Sigmoid colon (tissue), 7 donors: ENCODE measurements around the gene TMEM39B. TPM values are rescaled to one million over a fixed set of nuclear protein-coding genes. Genes with fewer than 3 reads are reported as not detected.

ENCODE experiments used
- DNase-seq: peaks from one replicate; pipeline ENCODE4 v3.0.0-alpha.2; 2019
- H3K27ac ChIP-seq, 4 donors: fragments of 200-600 bp; sonication (generic); one replicate each; pipeline ENCODE4 v1.5.1; 2016 to 2019; ENCODE audit warnings: mild to moderate bottlenecking in 1 of 4
- H3K27me3 ChIP-seq, 3 donors: fragments of 200-600 bp; sonication (generic); one replicate each; pipeline ENCODE4 v1.5.1; 2019; ENCODE audit warnings: mild to moderate bottlenecking in 1 of 3
- H3K36me3 ChIP-seq, 4 donors: fragments of 200-600 bp; sonication (generic); one replicate each; pipeline ENCODE4 v1.5.1; 2016 to 2019
- H3K4me1 ChIP-seq, 4 donors: fragments of 200-600 bp; sonication (generic); one replicate each; pipeline ENCODE4 v1.5.1; 2017 to 2019
- H3K4me3 ChIP-seq, 4 donors: fragments of 200-600 bp; sonication (generic); one replicate each; pipeline ENCODE4 v1.5.1; 2017 to 2019; ENCODE audit warnings: mild to moderate bottlenecking in 2 of 4, moderate library complexity in 1 of 4
- H3K9me3 ChIP-seq, 4 donors: fragments of 200-600 bp in 3 of 4; sonication (generic) in 3 of 4; one replicate each; pipeline versions ENCODE4 v1.5.1 to v1.6.1; 2013 to 2019
- EP300 ChIP-seq, 4 donors: sonication (generic); formaldehyde crosslinking; IDR thresholded peaks; one replicate each; pipeline ENCODE4 v1.6.1; 2017; ENCODE audit warnings: antibody characterized with exemption in 4 of 4
- POLR2A ChIP-seq, 2 donors: fragments of 450-650 bp; IDR thresholded peaks; one replicate each; pipeline ENCODE4 v1.6.1; 2016; ENCODE audit warnings: antibody characterized with exemption in 2 of 2, mild to moderate bottlenecking in 2 of 2, moderate library complexity in 2 of 2
- POLR2AphosphoS5 ChIP-seq, 4 donors: sonication (generic); formaldehyde crosslinking; IDR thresholded peaks; one replicate each; pipeline ENCODE4 v1.6.1; 2017; ENCODE audit warnings: antibody characterized with exemption in 4 of 4
- WGBS, 2 donors: extraction: QIAGEN DNeasy Blood & Tissue Kit; methylation state at CpG; one replicate each; pipeline ENCODE4 v1.1.7; 2013; 5-methylcytosine and 5-hydroxymethylcytosine counted together
- intact Hi-C: fragments of 100-400 bp; cut with DNase I; formaldehyde crosslinking; loops from one replicate; pipeline ENCODE4 v1.15.1; 2023
- polyA plus RNA-seq, 3 donors: library from polyadenylated mRNA; stranded (reverse); fragments of 200-250 nt; gene quantifications; one replicate each; pipeline ENCODE4 v1.2.3, GENCODE V29; 2013
- total RNA-seq, 4 donors: library from RNA; depleted of rRNA; stranded (reverse); fragments of >200 nt; gene quantifications; one replicate each; pipeline ENCODE4 v1.1.0, GENCODE V29; 2016
- TF ChIP-seq, protein P1 (sequence below), 4 experiments: fragments of 450-650 bp in 3 of 4; fragments of 200-600 bp in 1 of 4; IDR thresholded peaks; one replicate each; pipeline ENCODE4 v1.5.1; 2016 to 2019; ENCODE audit warnings: antibody characterized with exemption in 4 of 4, mild to moderate bottlenecking in 3 of 4, moderate library complexity in 2 of 4
- donor health status: healthy with polysubstance abuse.
- donor health status: Bipolar disorder and iron deficiency.
- donor health status: healthy.

The TMEM39B gene
- total and polyA plus RNA-seq, 7 donors: 2.0 to 11.9 (median 3.7) TPM

DNA sequence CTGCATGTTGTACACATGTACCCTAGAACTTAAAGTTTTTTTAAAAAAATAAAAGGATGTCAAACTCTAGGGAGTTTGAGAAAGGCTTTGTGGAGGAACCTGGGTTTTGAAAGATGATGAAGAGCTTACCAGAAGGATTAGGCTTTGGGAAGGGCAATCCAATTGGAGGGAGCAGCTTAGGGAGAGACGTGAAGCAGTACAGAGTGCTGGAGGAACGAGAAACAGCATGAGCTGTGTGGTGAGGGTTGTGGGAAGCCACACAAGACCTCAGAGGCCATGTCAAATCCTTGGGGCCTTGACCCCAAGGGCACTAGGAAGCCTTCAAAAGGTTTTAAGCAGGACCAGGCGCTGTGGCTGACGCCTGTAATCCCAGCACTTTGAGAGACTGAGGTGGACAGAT, 26.7 kb downstream of the TMEM39B start:
- Histone ChIP-seq H3K9me3 (no peaks in the 10 kb centered on the region), H3K4me3 (no peak overlapping the region), H3K27ac (no peak overlapping the region), H3K36me3 (peaks cover 7 to 80% (median 32%) of the 10 kb centered on the region in 4 donors), H3K27me3 (no peaks in the 10 kb centered on the region), H3K4me1 (no peaks in the 10 kb centered on the region)
- intact Hi-C loops: no loop called here
- no peak for DNase-seq
- WGBS, 2 donors: 89 to 94% methylated on average over 4 of the region's 4 CpGs
- no peak for TF ChIP-seq POLR2AphosphoS5 (IDR thresholded peaks at IDR 0.05)
- TF ChIP-seq POLR2A (IDR thresholded peaks at IDR 0.05): no peak
- TF ChIP-seq, protein P1, sequence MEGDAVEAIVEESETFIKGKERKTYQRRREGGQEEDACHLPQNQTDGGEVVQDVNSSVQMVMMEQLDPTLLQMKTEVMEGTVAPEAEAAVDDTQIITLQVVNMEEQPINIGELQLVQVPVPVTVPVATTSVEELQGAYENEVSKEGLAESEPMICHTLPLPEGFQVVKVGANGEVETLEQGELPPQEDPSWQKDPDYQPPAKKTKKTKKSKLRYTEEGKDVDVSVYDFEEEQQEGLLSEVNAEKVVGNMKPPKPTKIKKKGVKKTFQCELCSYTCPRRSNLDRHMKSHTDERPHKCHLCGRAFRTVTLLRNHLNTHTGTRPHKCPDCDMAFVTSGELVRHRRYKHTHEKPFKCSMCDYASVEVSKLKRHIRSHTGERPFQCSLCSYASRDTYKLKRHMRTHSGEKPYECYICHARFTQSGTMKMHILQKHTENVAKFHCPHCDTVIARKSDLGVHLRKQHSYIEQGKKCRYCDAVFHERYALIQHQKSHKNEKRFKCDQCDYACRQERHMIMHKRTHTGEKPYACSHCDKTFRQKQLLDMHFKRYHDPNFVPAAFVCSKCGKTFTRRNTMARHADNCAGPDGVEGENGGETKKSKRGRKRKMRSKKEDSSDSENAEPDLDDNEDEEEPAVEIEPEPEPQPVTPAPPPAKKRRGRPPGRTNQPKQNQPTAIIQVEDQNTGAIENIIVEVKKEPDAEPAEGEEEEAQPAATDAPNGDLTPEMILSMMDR (IDR thresholded peaks at IDR 0.05): no peak
- no peak for TF ChIP-seq EP300 (IDR thresholded peaks at IDR 0.05)

GRCh38 chr1:32100359-32100758, 27.6 kb downstream of the TMEM39B start:
- 93 to 94% methylated on average over 10 of the region's 10 CpGs for WGBS, 2 donors
- no peak for DNase-seq
- Histone ChIP-seq H3K4me3 (no peak overlapping the region), H3K4me1 (no peaks in the 10 kb centered on the region), H3K27me3 (no peaks in the 10 kb centered on the region), H3K36me3 (peaks cover 0 to 71% (median 22%) of the 10 kb centered on the region in 4 donors), H3K9me3 (no peaks in the 10 kb centered on the region), H3K27ac (no peak overlapping the region)
- TF ChIP-seq POLR2A (IDR thresholded peaks at IDR 0.05) (no peak), EP300 (IDR thresholded peaks at IDR 0.05) (no peak), POLR2AphosphoS5 (IDR thresholded peaks at IDR 0.05) (no peak)
- TF ChIP-seq, protein P1 (IDR thresholded peaks at IDR 0.05): no peak
- intact Hi-C loops: no loop called here

DNA sequence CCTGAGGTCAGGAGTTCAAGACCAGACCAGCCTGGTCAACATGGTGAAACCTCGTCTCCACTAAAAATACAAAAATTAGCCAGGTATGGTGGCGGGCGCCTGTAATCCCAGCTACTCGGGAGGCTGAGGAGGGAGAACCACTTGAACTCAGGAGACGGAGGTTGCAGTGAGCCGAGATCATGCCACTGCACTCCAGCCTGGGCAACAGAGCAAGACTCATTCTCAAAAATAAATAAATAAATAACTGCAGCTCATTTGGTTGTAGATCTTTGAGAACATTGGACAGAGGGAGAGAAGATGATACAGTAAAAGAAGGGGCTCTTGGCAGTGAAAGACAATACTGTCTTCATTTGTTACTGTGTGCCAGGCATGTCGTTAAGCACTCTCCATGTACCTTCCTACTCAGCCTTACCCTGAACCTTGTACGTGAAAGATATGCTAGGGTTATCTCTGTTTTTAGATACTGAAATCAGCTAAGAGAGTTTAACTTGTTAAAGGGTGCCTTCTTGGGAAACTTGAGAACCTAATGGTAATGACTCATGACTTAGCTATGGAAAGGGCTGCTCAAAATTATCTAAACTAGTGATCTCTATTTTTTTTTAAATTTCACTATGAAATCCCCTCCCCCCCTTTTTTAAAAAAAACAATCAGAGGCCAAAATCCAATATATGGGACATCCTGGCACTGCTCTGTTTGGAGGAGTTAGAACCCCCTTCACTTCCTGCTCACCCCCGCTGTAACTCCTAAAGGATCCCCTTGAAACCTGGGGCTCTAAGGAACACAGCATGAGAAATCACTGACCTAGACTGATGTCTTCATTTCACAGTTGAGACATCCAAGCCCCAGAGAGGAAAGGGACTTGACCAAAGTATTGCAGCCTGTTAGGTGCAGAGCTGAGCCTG, 28.3 kb downstream of the TMEM39B start:
- H3K4me1 ChIP-seq: no peaks in the 10 kb centered on the region
- H3K36me3 ChIP-seq: peaks cover 0 to 64% (median 16%) of the 10 kb centered on the region in 4 donors
- no peak for TF ChIP-seq EP300 (IDR thresholded peaks at IDR 0.05)
- TF ChIP-seq POLR2A (IDR thresholded peaks at IDR 0.05): no peak
- no peak for TF ChIP-seq POLR2AphosphoS5 (IDR thresholded peaks at IDR 0.05)
- TF ChIP-seq, protein P1 (IDR thresholded peaks at IDR 0.05): no peak
- no peaks in the 10 kb centered on the region for H3K27me3 ChIP-seq
- no peak overlapping the region for H3K27ac ChIP-seq
- H3K4me3 ChIP-seq: no peak overlapping the region
- intact Hi-C loops: no loop called here
- no peak for DNase-seq
- H3K9me3 ChIP-seq: no peaks in the 10 kb centered on the region
- WGBS, 2 donors: 93 to 96% methylated on average over 9 of the region's 9 CpGs

DNA sequence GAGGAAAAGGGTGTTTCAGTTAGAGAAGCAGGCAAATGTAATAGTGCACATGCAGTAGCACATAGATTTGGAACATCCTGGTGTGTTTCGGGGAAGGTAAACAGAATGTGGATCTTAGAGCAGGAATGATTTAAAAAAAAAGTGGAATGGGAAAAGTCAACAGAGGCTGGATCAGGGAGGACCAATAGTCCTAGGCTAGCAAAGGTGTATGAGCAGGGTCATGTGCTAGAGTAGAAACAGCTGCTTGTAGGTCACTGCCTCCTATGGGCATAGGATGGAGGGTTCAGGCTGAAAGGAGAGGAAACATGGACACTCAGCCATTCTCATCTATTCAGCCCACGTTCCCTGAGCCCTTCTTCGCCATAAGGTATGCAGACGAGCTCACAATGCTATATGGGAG, 31.4 kb downstream of the TMEM39B start:
- peaks cover 0 to 11% (median 9%) of the 10 kb centered on the region in 4 donors for H3K4me1 ChIP-seq
- H3K9me3 ChIP-seq: no peaks in the 10 kb centered on the region
- peaks cover 0 to 34% (median 6%) of the 10 kb centered on the region in 4 donors for H3K36me3 ChIP-seq
- WGBS, 2 donors: 80 to 81% methylated on average over 4 of the region's 4 CpGs
- H3K4me3 ChIP-seq: no peak overlapping the region
- intact Hi-C loops: no loop called here
- TF ChIP-seq POLR2AphosphoS5 (IDR thresholded peaks at IDR 0.05) (no peak), EP300 (IDR thresholded peaks at IDR 0.05) (no peak), POLR2A (IDR thresholded peaks at IDR 0.05) (no peak)
- TF ChIP-seq, protein P1 (IDR thresholded peaks at IDR 0.05): no peak
- H3K27ac ChIP-seq: no peak overlapping the region
- H3K27me3 ChIP-seq: no peaks in the 10 kb centered on the region
- no peak for DNase-seq
